ENCODE data around the gene CPLX1.

Gene CPLX1

GRCh38 chr4:832108-832507 is 6.2 kb upstream of the CPLX1 start:
- DNase-seq: no peak

DNA sequence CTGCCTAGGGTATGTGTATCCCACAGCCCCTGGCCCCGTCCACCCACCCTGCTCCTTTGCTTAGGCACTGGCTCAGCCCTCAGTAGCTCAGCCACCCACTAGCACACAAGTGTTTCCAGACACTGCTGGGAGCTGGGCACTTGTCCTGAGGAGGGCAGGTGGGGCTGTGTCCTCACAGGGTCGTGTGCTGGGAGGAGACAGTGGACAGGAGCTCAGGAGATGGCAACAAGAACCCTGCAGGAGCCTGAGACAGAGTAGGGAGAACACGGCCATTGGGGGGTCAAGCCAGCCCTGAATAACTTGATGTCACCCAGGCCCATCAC is 5.5 kb upstream of the CPLX1 start:
- DNase-seq: no peak

DNA sequence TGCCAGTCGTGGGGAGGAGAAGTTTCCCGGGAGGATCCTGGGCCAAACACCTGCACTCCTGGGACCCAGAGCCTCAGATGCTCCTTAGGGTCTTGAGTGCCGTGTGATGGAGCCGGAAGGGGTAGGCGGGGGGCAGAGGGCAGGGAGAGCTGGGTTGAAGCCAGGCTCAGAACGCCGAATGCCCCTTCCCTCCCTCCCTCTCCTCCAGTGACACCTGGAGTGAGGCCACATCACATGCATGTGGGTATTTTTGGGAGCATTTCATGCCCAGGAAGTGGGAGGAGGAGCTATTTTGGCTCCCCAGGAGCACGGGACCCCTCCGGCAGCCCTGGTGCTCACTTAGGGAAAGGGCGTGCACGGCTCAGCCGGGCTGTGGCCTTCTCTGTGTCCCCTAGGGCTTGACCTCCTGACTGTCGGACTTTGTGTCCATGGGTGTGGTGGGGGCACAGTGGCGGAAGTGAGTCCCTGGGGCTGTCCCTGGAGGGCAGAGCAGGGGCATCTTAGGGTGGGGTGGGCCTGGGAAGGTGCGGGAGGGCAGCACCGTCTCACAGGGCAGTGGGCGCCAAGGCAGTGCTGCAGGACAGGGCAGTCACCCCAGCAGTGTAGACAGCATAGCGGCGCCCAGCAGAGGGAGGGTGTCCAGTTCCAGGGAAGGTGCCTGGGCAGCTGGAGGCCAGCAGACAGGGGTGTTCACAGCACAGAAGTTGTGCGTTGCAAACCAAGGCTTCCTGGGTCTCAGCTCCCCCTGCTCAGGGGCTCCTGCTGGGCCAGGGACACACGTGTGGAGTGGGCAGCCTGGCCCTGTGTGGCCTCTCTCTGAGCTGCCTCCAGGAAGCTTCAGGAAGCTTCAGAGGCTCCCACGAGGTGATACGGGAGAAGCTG is 4.9 kb upstream of the CPLX1 start:
- DNase-seq: no peak

GRCh38 chr4:829761-830600 is 4.1 kb upstream of the CPLX1 start:
- DNase-seq: no peak

- DNase-seq: no peak
Measured at GRCh38 chr4:829291-829690, 3.4 kb upstream of the CPLX1 start.

GRCh38 chr4:828641-829271 is 2.8 kb upstream of the CPLX1 start:
- DNase-seq: no peak

GRCh38 chr4:827209-828081 is 1.5 kb upstream of the CPLX1 start:
- no peak for DNase-seq

- DNase-seq: no peak
Measured at GRCh38 chr4:826508-827208, 729 bp upstream of the CPLX1 start.

DNA sequence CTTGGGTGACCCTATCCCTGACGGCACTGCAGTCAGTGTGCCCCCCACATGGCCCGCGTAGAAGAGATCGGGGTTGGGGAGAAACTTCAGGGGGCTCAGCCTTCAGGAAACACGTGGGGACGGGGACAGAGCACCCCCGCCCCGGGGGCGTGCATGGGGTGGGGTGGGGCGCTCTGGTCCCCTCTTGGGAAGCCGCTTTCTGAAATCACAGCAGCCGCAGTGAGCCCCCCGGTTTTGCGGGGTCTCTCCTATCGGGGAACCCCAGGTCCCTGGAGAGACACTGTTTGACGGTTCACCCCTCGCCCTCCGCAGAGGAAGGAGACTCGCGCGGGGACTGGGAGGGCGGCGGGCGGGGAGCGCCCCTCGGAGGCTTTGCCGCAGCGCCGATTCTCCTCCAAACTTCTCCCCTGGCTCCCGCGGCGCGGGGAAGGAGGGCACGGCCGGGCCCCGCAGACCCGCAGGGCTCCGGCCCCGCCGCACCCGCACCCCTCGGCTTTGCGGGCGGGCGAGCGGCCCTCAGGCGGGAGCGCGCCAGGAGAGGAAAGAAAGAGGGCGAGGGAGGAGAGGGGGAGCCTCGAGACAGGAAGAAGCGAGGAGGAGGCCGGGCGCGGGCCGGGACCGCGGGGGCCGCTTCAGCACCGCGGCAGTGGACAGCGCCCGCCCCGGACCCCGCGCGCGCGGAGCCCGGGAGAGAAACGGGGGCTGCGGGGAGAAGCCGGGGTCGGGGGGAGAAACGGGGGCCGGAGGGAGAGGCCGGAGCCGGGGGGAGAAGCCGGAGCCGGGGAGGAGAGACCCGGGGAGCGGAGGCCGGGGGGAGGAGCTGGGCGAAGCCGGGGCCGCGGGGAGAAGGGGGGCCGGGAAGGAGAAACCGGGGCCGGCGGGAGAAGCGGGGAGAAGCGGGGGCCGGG is 612 bp downstream of the CPLX1 start:
- DNase-seq: no peak

DNA sequence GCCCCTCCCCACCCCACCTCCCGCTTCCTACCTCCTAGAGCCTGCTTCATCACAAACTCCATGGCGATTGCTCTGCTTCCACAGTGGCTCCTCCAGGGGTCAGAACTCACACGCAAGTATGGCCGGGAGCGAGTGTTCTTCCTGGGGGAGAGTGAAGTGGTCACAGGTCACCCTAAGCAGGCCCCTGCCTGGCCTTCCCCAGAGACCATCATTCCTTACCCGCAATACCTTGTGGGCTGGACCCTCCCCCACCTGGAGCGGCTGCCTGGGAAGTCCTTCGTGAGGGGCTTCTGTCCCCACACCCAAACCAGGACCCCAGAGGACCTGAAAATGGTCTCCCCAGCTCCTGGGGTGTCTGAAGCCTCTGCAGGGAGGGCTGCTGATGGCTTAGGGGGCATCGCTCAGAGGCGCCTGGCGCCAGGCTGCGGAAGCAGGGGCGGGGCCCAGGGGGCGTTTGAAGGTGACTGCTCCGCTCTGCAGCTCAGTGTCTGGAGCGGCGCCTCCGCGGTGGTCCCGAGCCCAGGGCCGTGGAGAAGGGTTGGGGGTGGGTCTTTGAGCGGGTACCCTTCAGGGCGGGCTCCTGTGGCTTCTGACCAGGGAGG is 1.4 kb downstream of the CPLX1 start:
- no peak for DNase-seq

- DNase-seq: no peak
Measured at GRCh38 chr4:823761-824460, 2.0 kb downstream of the CPLX1 start.

- DNase-seq: no peak
Measured at GRCh38 chr4:823176-823760, 2.7 kb downstream of the CPLX1 start.

DNA sequence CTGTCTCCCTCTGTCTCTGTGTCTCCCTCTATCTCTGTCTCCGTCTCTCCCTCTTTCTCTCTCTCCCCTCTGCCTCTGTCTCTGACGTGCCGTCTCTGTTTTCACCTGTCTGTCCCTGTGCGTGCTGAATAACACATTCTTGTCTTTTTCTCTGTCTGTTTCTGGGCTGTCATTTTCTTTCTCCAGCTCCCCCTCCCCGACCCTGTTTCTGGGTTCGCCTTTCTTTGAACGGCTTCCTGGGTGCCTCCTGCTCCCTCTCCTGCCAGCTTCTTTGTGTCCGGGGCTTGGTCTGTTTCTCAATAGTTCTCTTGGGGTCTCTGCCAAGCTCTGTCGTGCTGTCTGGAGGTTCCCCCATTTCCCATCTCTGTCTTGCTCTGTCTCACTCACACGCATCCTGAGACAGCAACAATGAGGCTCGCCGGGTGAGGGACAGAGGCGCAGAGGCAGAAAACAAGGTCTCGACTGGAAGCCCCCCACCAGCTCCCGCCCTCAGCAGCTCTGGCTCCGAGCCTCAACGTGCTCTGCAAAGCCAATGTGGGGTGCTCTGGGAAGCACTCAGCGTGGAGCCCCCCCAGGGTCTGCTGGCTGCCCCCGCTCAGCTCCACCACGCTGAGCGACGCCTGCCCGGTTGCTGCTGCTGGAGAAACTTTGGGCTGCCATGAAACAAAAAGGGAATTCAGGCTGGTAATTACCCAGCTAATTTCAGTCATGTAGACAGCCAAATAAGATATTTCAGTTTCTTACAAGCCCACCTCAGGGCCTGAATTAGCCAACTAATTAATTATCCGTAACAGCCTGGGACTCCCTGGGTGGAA is 3.4 kb downstream of the CPLX1 start:
- no peak for DNase-seq

- DNase-seq: no peak
Measured at GRCh38 chr4:821631-822030, 4.3 kb downstream of the CPLX1 start.

GRCh38 chr4:821181-821591 is 4.7 kb downstream of the CPLX1 start:
- DNase-seq: no peak

DNA sequence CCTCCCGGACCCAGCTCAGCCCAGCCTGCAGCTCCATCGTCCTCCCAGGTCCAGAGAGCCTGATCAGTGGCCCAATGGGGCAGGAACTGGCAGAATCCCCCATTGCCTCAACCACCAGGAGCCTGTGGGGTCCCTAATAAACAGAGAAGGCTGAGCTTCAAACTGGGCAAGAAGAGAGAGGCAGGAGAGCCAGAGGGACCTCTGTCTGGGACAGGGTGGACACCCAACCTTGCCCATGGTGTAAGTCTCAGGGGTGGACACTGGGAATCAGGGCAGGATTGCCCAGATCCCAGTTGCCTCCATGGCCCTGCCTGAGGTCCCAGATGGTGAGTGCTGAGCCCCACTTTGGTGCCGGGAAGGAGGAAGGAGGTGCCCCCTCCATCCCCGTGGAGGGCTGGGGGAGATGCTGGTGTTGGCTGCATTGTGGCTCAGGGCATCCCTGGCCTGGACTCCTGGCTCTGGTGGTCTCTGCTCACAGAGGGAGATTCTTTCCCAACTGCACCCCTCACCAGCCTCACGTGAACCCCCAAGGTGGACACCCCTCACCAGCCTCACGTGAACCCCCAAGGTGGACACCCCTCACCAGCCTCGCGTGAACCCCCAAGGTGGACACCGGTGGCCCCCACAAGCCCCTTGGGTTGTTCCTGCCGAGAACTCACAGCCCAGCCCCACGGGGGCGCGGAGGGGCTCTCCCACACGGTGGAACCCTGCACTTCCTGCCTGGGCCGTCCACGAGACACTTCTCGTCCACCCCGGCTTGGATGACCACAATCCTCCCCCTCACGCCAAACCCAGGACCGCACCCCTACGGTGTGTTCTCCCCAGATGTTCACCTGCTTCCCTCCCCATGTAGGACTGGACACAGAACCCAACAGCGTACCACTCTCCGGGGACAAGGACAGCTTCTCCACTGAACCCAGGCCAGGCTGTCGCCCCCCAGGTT is 5.4 kb downstream of the CPLX1 start:
- DNase-seq: no peak
